Fibroblast of villous mesenchyme (primary cell): ENCODE data around the gene GNPNAT1. TPM values are rescaled to one million over a fixed set of nuclear protein-coding genes. Genes with fewer than 3 reads are reported as not detected.

Experiments used
- DNase-seq: peaks from one replicate; pipeline ENCODE4 v3.0.0-alpha.2; 2010; ENCODE audit warnings: low read depth
- H3K4me3 ChIP-seq: 2 replicates; pipeline ENCODE4 v1.5.1; 2011; ENCODE audit warnings: low read depth, mild to moderate bottlenecking, low read length
- CTCF ChIP-seq: IDR thresholded peaks from 2 replicates; pipeline ENCODE4 v1.5.1; 2012; ENCODE audit warnings: low read depth, mild to moderate bottlenecking, low read length; ENCODE audit not compliant: insufficient read depth
- total RNA-seq: library from RNA; depleted of rRNA; stranded (reverse); fragments of >200 nt; gene quantifications from 2 replicates; pipeline ENCODE4 v1.2.3, GENCODE V29; 2012

Gene GNPNAT1
- total RNA-seq, 1 donor = 31.1 TPM

GRCh38 chr14:52755607-52756316 is 35.6 kb downstream of the GNPNAT1 start:
- TF ChIP-seq CTCF = no peak
- no peak overlapping the region for H3K4me3 ChIP-seq
- no peak for DNase-seq

GRCh38 chr14:52748647-52749292 is 42.6 kb downstream of the GNPNAT1 start:
- DNase-seq = no peak
- no peak for TF ChIP-seq CTCF
- H3K4me3 ChIP-seq = no peak overlapping the region

GRCh38 chr14:52741865-52742264 is 49.5 kb downstream of the GNPNAT1 start:
- no peak overlapping the region for H3K4me3 ChIP-seq
- DNase-seq = no peak
- TF ChIP-seq CTCF = no peak

GRCh38 chr14:52740751-52741150 is 50.7 kb downstream of the GNPNAT1 start:
- no peak for DNase-seq
- H3K4me3 ChIP-seq = no peak overlapping the region
- no peak for TF ChIP-seq CTCF

GRCh38 chr14:52738409-52738808 is 53.0 kb downstream of the GNPNAT1 start:
- no peak for DNase-seq
- no peak for TF ChIP-seq CTCF
- no peak overlapping the region for H3K4me3 ChIP-seq

GRCh38 chr14:52735921-52736489 is 55.4 kb downstream of the GNPNAT1 start:
- no peak for DNase-seq
- H3K4me3 ChIP-seq = no peak overlapping the region
- TF ChIP-seq CTCF = no peak

GRCh38 chr14:52733824-52734223 is 57.6 kb downstream of the GNPNAT1 start:
- no peak overlapping the region for H3K4me3 ChIP-seq
- DNase-seq = no peak
- TF ChIP-seq CTCF = no peak
